K562 (cell line): ENCODE measurements around the gene NOTCH1. TPM values are rescaled to one million over a fixed set of nuclear protein-coding genes. Genes with fewer than 3 reads are reported as not detected.

Experiments used
- ATAC-seq: fragments of 200-7000 bp; cut with Tn5 transposase; 3 replicates; pipeline ENCODE4 v1.9.1; 2020; ENCODE audit warnings: moderate library complexity
- BruUV-seq: library from RNA; stranded (reverse); fragments of 400-500 nt; replicated peaks from 2 replicates; lab custom pipeline; 2021; lab: Mats Ljungman, UMichigan
- CTCF ChIA-PET: fragments of 300-600 bp; formaldehyde crosslinking; extraction: SDS; loops from one replicate; lab custom pipeline; 2021; ENCODE audit warnings: low intra/inter-chr PET ratio; lab: Yijun Ruan, JAX
- POLR2A ChIA-PET: fragments of 300-600, 350-650 bp; sonication (Branson Sonifier 250); formaldehyde crosslinking; extraction: SDS; loops from one replicate; lab custom pipeline; 2021; ENCODE audit warnings: antibody characterized with exemption, inconsistent platforms; lab: Yijun Ruan, JAX
- DNase-seq, 4 experiments: peaks; one replicate each; pipeline versions ENCODE4 v3.0.0 to v3.0.0-alpha.2; 2011 to 2018; ENCODE audit warnings: low spot score in 3 of 4, mixed read lengths in 3 of 4; ENCODE audit errors: extremely low read depth in 1 of 4
- FAIRE-seq: peaks from 2 replicates; lab custom pipeline; 2011; peaks lifted over from hg19 to GRCh38; lab: Jason Lieb, UNC
- H2AFZ ChIP-seq: 2 replicates; pipeline ENCODE4 v1.6.0; 2011; ENCODE audit warnings: low read depth, low read length, control low read depth, inconsistent platforms
- H3K27ac ChIP-seq: fragments of 200-600 bp; 3 replicates; pipeline ENCODE4 v1.8.0; 2011; ENCODE audit warnings: low read depth, mild to moderate bottlenecking, control low read depth, inconsistent platforms, low read length, moderate library complexity, mixed read lengths; ENCODE audit errors: extremely low read depth
- H3K27me3 ChIP-seq, 2 experiments: fragments of 300-600 bp in 1 of 2; 2 replicates in 1 of 2; 3 replicates in 1 of 2; pipeline versions ENCODE4 v1.6.0 to v1.8.0; 2011; ENCODE audit warnings: inconsistent platforms in 2 of 2, low read length in 2 of 2, mild to moderate bottlenecking in 1 of 2, mixed read lengths in 1 of 2, moderate library complexity in 1 of 2; ENCODE audit not compliant: control insufficient read depth in 2 of 2, insufficient read depth in 2 of 2
- H3K36me3 ChIP-seq: fragments of 300-600 bp; 3 replicates; pipeline ENCODE4 v1.8.0; 2011; ENCODE audit warnings: mild to moderate bottlenecking, low read length, inconsistent platforms; ENCODE audit not compliant: control insufficient read depth, insufficient read depth
- H3K4me1 ChIP-seq, 2 experiments: fragments of 200-600 bp in 1 of 2; replicated peaks in 1 of 2; 2 replicates in 1 of 2; 3 replicates in 1 of 2; pipeline versions ENCODE4 v1.5.1 to v1.8.0; 2011; ENCODE audit warnings: inconsistent platforms in 2 of 2, low read length in 2 of 2, mild to moderate bottlenecking in 1 of 2, mixed read lengths in 1 of 2, moderate library complexity in 1 of 2; ENCODE audit not compliant: control insufficient read depth in 2 of 2, insufficient read depth in 2 of 2
- H3K4me2 ChIP-seq: 2 replicates; pipeline ENCODE4 v1.6.1; 2011; ENCODE audit warnings: low read length, control low read depth, inconsistent platforms, mixed read lengths; ENCODE audit not compliant: insufficient read depth
- H3K4me3 ChIP-seq: fragments of 200-600 bp; sonication (generic), shearing (Covaris generic); 2 replicates; pipeline ENCODE4 v1.5.1; 2016; ENCODE audit warnings: control low read depth, inconsistent platforms
- H3K79me2 ChIP-seq: fragments of 200-600 bp; 3 replicates; pipeline ENCODE4 v1.8.0; 2011; ENCODE audit warnings: low read length, inconsistent platforms; ENCODE audit not compliant: control insufficient read depth, insufficient read depth
- H3K9ac ChIP-seq, 2 experiments: 2 replicates each; pipeline versions ENCODE4 v1.6.0 to v1.6.1; 2011; ENCODE audit warnings: low read depth in 2 of 2, low read length in 2 of 2, control low read depth in 1 of 2, inconsistent platforms in 1 of 2, mild to moderate bottlenecking in 1 of 2, mixed read lengths in 1 of 2; ENCODE audit not compliant: insufficient read depth in 1 of 2
- H3K9me1 ChIP-seq: one replicate; pipeline ENCODE4 v1.6.0; 2011; ENCODE audit warnings: inconsistent platforms, mild to moderate bottlenecking, low read length, moderate library complexity; ENCODE audit not compliant: control insufficient read depth, insufficient read depth
- H3K9me3 ChIP-seq: replicated peaks from 2 replicates; pipeline ENCODE4 v1.5.1; 2011; ENCODE audit warnings: low read depth, low read length, inconsistent platforms; ENCODE audit not compliant: control insufficient read depth, insufficient read depth
- H4K20me1 ChIP-seq: replicated peaks from 2 replicates; pipeline ENCODE4 v1.6.1; 2011; ENCODE audit warnings: low read length, inconsistent platforms, mixed read lengths; ENCODE audit not compliant: control insufficient read depth, insufficient read depth
- BMI1 ChIP-seq: fragments of 150-350 bp; IDR thresholded peaks from 2 replicates; pipeline ENCODE4 v1.6.1; 2014; ENCODE audit warnings: low read length
- CCNT2 ChIP-seq: IDR thresholded peaks from 2 replicates; pipeline ENCODE4 v1.6.1; 2011; ENCODE audit warnings: borderline replicate concordance, low read depth, mild to moderate bottlenecking, moderate library complexity, mixed read lengths, low read length; ENCODE audit not compliant: insufficient read length; ENCODE audit errors: extremely low read depth
- GABPA ChIP-seq: fragments of 200-800 bp; sonication (Bioruptor generic); conservative IDR thresholded peaks from 2 replicates; pipeline ENCODE4 v1.6.1; 2016; ENCODE audit warnings: low read depth, missing genetic modification characterization, missing compliant biosample characterization
- RBBP5 ChIP-seq: fragments of 200-600 bp; sonication (generic); IDR thresholded peaks from 2 replicates; pipeline ENCODE4 v1.6.1; 2012; ENCODE audit warnings: borderline replicate concordance, mild to moderate bottlenecking, low read length, control low read depth, inconsistent platforms; ENCODE audit not compliant: insufficient read depth, poor library complexity, severe bottlenecking
- RBM25 ChIP-seq: fragments of 200-400 bp; formaldehyde crosslinking; IDR thresholded peaks from 2 replicates; pipeline ENCODE4 v1.6.1; 2018; ENCODE audit warnings: low read length, low read depth, moderate library complexity; ENCODE audit not compliant: severe bottlenecking
- RERE ChIP-seq: sonication (generic); formaldehyde crosslinking; IDR thresholded peaks from 2 replicates; pipeline ENCODE4 v1.8.0; 2023; ENCODE audit warnings: missing genetic modification reagents, mild to moderate bottlenecking, borderline replicate concordance
- SAFB ChIP-seq: fragments of 200-400 bp; formaldehyde crosslinking; IDR thresholded peaks from 2 replicates; pipeline ENCODE4 v1.6.1; 2017; ENCODE audit warnings: low read depth, low read length, borderline replicate concordance
- TEAD1 ChIP-seq, 2 experiments: fragments of 450-650 bp in 1 of 2; sonication (generic) in 1 of 2; formaldehyde crosslinking; IDR thresholded peaks; 2 replicates each; pipeline versions ENCODE4 v1.4.0 to v1.8.0; 2020 to 2022; ENCODE audit warnings: mild to moderate bottlenecking in 2 of 2, missing genetic modification reagents in 1 of 2
- ZBTB49 ChIP-seq: sonication (generic); formaldehyde crosslinking; IDR thresholded peaks from 2 replicates; pipeline ENCODE4 v1.8.0; 2022; ENCODE audit warnings: missing genetic modification reagents, mild to moderate bottlenecking, borderline replicate concordance
- ZNF511 ChIP-seq: sonication (generic); formaldehyde crosslinking; IDR thresholded peaks from 2 replicates; pipeline ENCODE4 v1.8.0; 2022; ENCODE audit warnings: mild to moderate bottlenecking, missing genetic modification reagents
- ZSCAN32 ChIP-seq: fragments of 450-650 bp; formaldehyde crosslinking; IDR thresholded peaks from 2 replicates; pipeline ENCODE4 v1.4.0; 2020; ENCODE audit warnings: mild to moderate bottlenecking, moderate library complexity
- WGBS: fragments of 100-300 bp; shearing (Covaris generic); methylation state at CpG from one replicate; pipeline ENCODE4 v1.1.6; 2016; ENCODE audit warnings: low coverage, mixed read lengths; ENCODE audit not compliant: insufficient coverage; ENCODE audit errors: missing lambda C conversion rate; 5-methylcytosine and 5-hydroxymethylcytosine counted together
- in situ Hi-C: fragments of 300-500 bp; cut with MboI; formaldehyde crosslinking; loops from 4 replicates; pipeline ENCODE4 v1.15.0; 2018; ENCODE audit warnings: inconsistent platforms, mixed read lengths
- intact Hi-C: fragments of 100-400 bp; cut with micrococcal nuclease; formaldehyde crosslinking; loops from 2 replicates; pipeline ENCODE4 v1.14.2; 2022
- polyA plus RNA-seq, 8 experiments: library from polyadenylated mRNA; depleted of rRNA in 4 of 8; stranded (reverse) in 5 of 8; unstranded in 3 of 8; fragments of >200 nt; fragmentation: Nextera tagmentation in 2 of 8; fragmentation: Illumina TruSeq in 1 of 8; extraction: Ambion mirVana in 2 of 8; extraction: Trizol in 1 of 8; gene quantifications; 2 replicates each; pipeline versions ENCODE4 v1.2.1 to v1.2.3, GENCODE V29; 2011 to 2014; ENCODE audit warnings: inconsistent platforms in 1 of 8, missing spikeins in 1 of 8
- total RNA-seq, 7 experiments: library from RNA; depleted of rRNA in 6 of 7; stranded (reverse); fragments of >200 nt in 6 of 7; fragmentation: Illumina TruSeq in 2 of 7; extraction: Trizol in 2 of 7; gene quantifications; 2 replicates each; pipeline versions ENCODE4 v1.2.1 to v1.2.3, GENCODE V29; 2011 to 2021; ENCODE audit warnings: low replicate concordance in 1 of 7

The NOTCH1 gene
- total and polyA plus RNA-seq, 9 of the 15 experiments (the other 6 are each of a cell fraction or from before 2014, with no cell fraction given) = 0.03 to 31.4 (median 2.3) TPM

- under 1% methylated on average over 46 of the region's 82 CpGs for WGBS
- peaks cover 19% of the 10 kb centered on the region for H3K79me2 ChIP-seq
- intact Hi-C loops (loop anchor here (10.0 kb wide), 1 partner anchor 80 kb away; no protein-coding TSS in a partner anchor), in situ Hi-C loops (no loop called here)
- ChIA-PET POLR2A (no interaction called here), CTCF (no interaction called here)
- H3K9ac ChIP-seq = peak overlapping the region; percentile 67 to 94
- no peaks in the 10 kb centered on the region for H3K9me3 ChIP-seq
- DNase-seq (peak; percentile 32 to 55 (median 51)), ATAC-seq (peak; percentile 3; the same call in 2 of the 3 replicates), FAIRE-seq (no peak)
- peaks cover 14 to 85% of the 10 kb centered on the region in 2 experiments for H3K4me1 ChIP-seq
- no peaks in the 10 kb centered on the region for H3K27me3 ChIP-seq
- peaks cover 10% of the 10 kb centered on the region; the same call in 1 of the 2 replicates for H4K20me1 ChIP-seq
- H3K4me2 ChIP-seq = peak overlapping the region; percentile 64
- H2AFZ ChIP-seq = peak overlapping the region; percentile 65; the same call in 1 of the 2 replicates
- H3K36me3 ChIP-seq = peaks cover 15% of the 10 kb centered on the region; the same call in 1 of the 3 replicates
- H3K27ac ChIP-seq = peak overlapping the region; percentile 64; the same call in 2 of the 3 replicates
- H3K9me1 ChIP-seq = peaks cover 2% of the 10 kb centered on the region
- H3K4me3 ChIP-seq = peak overlapping the region; percentile 69
- no TSS peak for BruUV-seq
- TF ChIP-seq BMI1 (no peak), RERE (CRISPR knock-in tag) (no peak), CCNT2 (peak; percentile 36), RBM25 (no peak), ZSCAN32 (no peak), RBBP5 (peak; percentile 28), ZBTB49 (CRISPR knock-in tag) (no peak), ZNF511 (CRISPR knock-in tag) (no peak), GABPA (tag) (no peak), SAFB (peak; percentile 94), TEAD1 (CRISPR knock-in tag; IDR thresholded peaks at IDR 0.05) (no peak)
These were observed 720 bp downstream of the NOTCH1 start for GRCh38 chr9:136544964-136545691.
